ENCODE measurements around the gene CCM2L.
A peak's percentile ranks its signal among the peaks of the same experiment; 100 is the strongest.

GRCh38 chr20:32034581-32035425, 24.6 kb downstream of the CCM2L start:
- TF ChIP-seq TAF1 (IDR thresholded peaks at IDR 0.05; ENCODE audit: borderline replicate concordance, low read depth, low read length) (0 out of 2 replicates have a peak, but pooled peaks have one; percentile 14), POLR2A (IDR thresholded peaks at IDR 0.05; ENCODE audit: low read depth, low read length) (no peak), POLR2AphosphoS5 (IDR thresholded peaks at IDR 0.05; ENCODE audit: low read depth, low read length) (no peak)
